ENCODE measurements around the gene MPP2. TPM values are rescaled to one million over a fixed set of nuclear protein-coding genes. Genes with fewer than 3 reads are reported as not detected.

MPP2 gene
- polyA plus RNA-seq, 10 donors = 2.3 to 5.1 (median 3.7) TPM

Other genes with a start within 250 kb of the MPP2 start
- 10 to 100 TPM in 8 of 10 donors, 1 to 10 TPM in 2; 9.4 to 22.3 (median 14.0) TPM for gene MEOX1, start 245.6 kb downstream of the MPP2 start, polyA plus RNA-seq (ENCODE audit: insufficient read length in 10 of 10)
- under 1 TPM in 1 of 10 donors, not detected in 9; 0.86 TPM for gene SOST, start 148.7 kb downstream of the MPP2 start, polyA plus RNA-seq (ENCODE audit: insufficient read length in 10 of 10)
- gene DUSP3, start 128.6 kb downstream of the MPP2 start, polyA plus RNA-seq (ENCODE audit: insufficient read length in 10 of 10) = 100 to 1,000 TPM in 1 of 10 donors, 10 to 100 TPM in 9; 54.8 to 103 (median 63.9) TPM
- under 1 TPM in 5 of 10 donors, not detected in 5; 0.08 to 0.13 (median 0.10) TPM for gene CFAP97D1, start 127.1 kb downstream of the MPP2 start, polyA plus RNA-seq (ENCODE audit: insufficient read length in 10 of 10)
- gene MPP3, start 74.4 kb downstream of the MPP2 start, polyA plus RNA-seq (ENCODE audit: insufficient read length in 10 of 10) = 1 to 10 TPM; 2.4 to 8.0 (median 4.6) TPM
- 1 to 10 TPM; 1.1 to 4.2 (median 2.8) TPM for gene CD300LG, start 60.4 kb downstream of the MPP2 start, polyA plus RNA-seq (ENCODE audit: insufficient read length in 10 of 10)
- not detected for gene PPY, start 34.9 kb upstream of the MPP2 start, polyA plus RNA-seq (ENCODE audit: insufficient read length in 10 of 10)
- under 1 TPM in 3 of 10 donors, not detected in 7; 0.15 to 0.35 (median 0.22) TPM for gene PYY, start 46.4 kb upstream of the MPP2 start, polyA plus RNA-seq (ENCODE audit: insufficient read length in 10 of 10)
- gene NAGS, start 97.1 kb upstream of the MPP2 start, polyA plus RNA-seq (ENCODE audit: insufficient read length in 10 of 10) = under 1 TPM; 0.21 to 0.69 (median 0.36) TPM
- gene TMEM101, start 107.4 kb upstream of the MPP2 start, polyA plus RNA-seq (ENCODE audit: insufficient read length in 10 of 10) = 10 to 100 TPM; 23.5 to 30.4 (median 26.8) TPM
- gene LSM12, start 159.1 kb upstream of the MPP2 start, polyA plus RNA-seq (ENCODE audit: insufficient read length in 10 of 10) = 10 to 100 TPM; 25.8 to 33.5 (median 29.8) TPM
- gene G6PC3, start 163.2 kb upstream of the MPP2 start, polyA plus RNA-seq (ENCODE audit: insufficient read length in 10 of 10) = 10 to 100 TPM; 27.1 to 41.4 (median 34.7) TPM
- gene HDAC5, start 216.1 kb upstream of the MPP2 start, polyA plus RNA-seq (ENCODE audit: insufficient read length in 10 of 10) = 10 to 100 TPM; 43.2 to 58.4 (median 52.6) TPM
- 1 to 10 TPM; 1.6 to 3.9 (median 2.3) TPM for gene HROB, start 234.4 kb upstream of the MPP2 start, polyA plus RNA-seq (ENCODE audit: insufficient read length in 10 of 10)

All from muscle of back (tissue), 10 donors.